GM12878 (cell line): Measurements from ENCODE around the gene EEF1G. TPM values are rescaled to one million over a fixed set of nuclear protein-coding genes. Genes with fewer than 3 reads are reported as not detected.

Source experiments
- ATAC-seq: fragments of 200-7000 bp; cut with Tn5 transposase; 3 replicates; pipeline ENCODE4 v1.9.1; 2020; ENCODE audit warnings: mild to moderate bottlenecking, moderate library complexity
- BruUV-seq: library from RNA; stranded (reverse); fragments of 400-500 nt; replicated peaks from 2 replicates; lab custom pipeline; 2021; lab: Mats Ljungman, UMichigan
- CTCF ChIA-PET: fragments of 300-600 bp; sonication (Branson Sonifier 250); formaldehyde crosslinking; extraction: SDS; loops from one replicate; lab custom pipeline; 2021; ENCODE audit warnings: inconsistent platforms; lab: Yijun Ruan, JAX
- POLR2A ChIA-PET: fragments of 350-600 bp; formaldehyde crosslinking; extraction: SDS; loops from one replicate; lab custom pipeline; 2021; ENCODE audit warnings: inconsistent platforms; lab: Charles Lee
- RAD21 ChIA-PET: fragments of 300-600 bp; sonication (Branson Sonifier 250); formaldehyde crosslinking; loops from one replicate; lab custom pipeline; 2023; ENCODE audit warnings: antibody characterized with exemption; ENCODE audit not compliant: unreplicated experiment; lab: Charles Lee
- SMC1A ChIA-PET: fragments of 300-600 bp; sonication (Branson Sonifier 250); formaldehyde crosslinking; loops from one replicate; lab custom pipeline; 2023; ENCODE audit not compliant: unreplicated experiment, uncharacterized antibody; lab: Charles Lee
- DNase-seq: peaks from one replicate; pipeline ENCODE4 v3.0.0-alpha.2; 2011; ENCODE audit warnings: low read depth, low spot score
- FAIRE-seq: peaks from 3 replicates; lab custom pipeline; 2011; peaks lifted over from hg19 to GRCh38; lab: Jason Lieb, UNC
- H2AFZ ChIP-seq: 2 replicates; pipeline ENCODE4 v1.6.0; 2011; ENCODE audit warnings: low read depth, low read length, control low read depth; ENCODE audit not compliant: control insufficient read depth
- H3K27ac ChIP-seq: 2 replicates; pipeline ENCODE4 v1.5.1; 2011; ENCODE audit warnings: control low read depth; ENCODE audit not compliant: control insufficient read depth, insufficient read depth
- H3K27me3 ChIP-seq, 2 experiments: replicated peaks in 1 of 2; 2 replicates each; pipeline versions ENCODE4 v1.6.0 to v1.6.1; 2011; ENCODE audit warnings: low read length in 1 of 2; ENCODE audit not compliant: control insufficient read depth in 2 of 2, insufficient read depth in 2 of 2
- H3K36me3 ChIP-seq, 2 experiments: 2 replicates each; pipeline ENCODE4 v1.5.1; 2011; ENCODE audit warnings: low read length in 1 of 2; ENCODE audit not compliant: control insufficient read depth in 2 of 2, insufficient read depth in 2 of 2
- H3K4me1 ChIP-seq: 2 replicates; pipeline ENCODE4 v1.6.1; 2011; ENCODE audit warnings: mild to moderate bottlenecking, low read length, moderate library complexity, mixed read lengths; ENCODE audit not compliant: control insufficient read depth, insufficient read depth
- H3K4me2 ChIP-seq: 2 replicates; pipeline ENCODE4 v1.6.0; 2011; ENCODE audit warnings: control low read depth; ENCODE audit not compliant: control insufficient read depth, insufficient read depth
- H3K4me3 ChIP-seq: fragments of 200-600 bp; sonication (generic); 2 replicates; pipeline ENCODE4 v1.5.1; 2016
- H3K79me2 ChIP-seq: 2 replicates; pipeline ENCODE4 v1.6.0; 2011; ENCODE audit warnings: low read length; ENCODE audit not compliant: control insufficient read depth, insufficient read depth
- H3K9ac ChIP-seq: 2 replicates; pipeline ENCODE4 v1.8.0; 2011; ENCODE audit warnings: low read length, control low read depth, mixed read lengths; ENCODE audit not compliant: control insufficient read depth, insufficient read depth
- H3K9me3 ChIP-seq: replicated peaks from 3 replicates; pipeline ENCODE4 v1.5.1; 2011; ENCODE audit warnings: mild to moderate bottlenecking, low read length; ENCODE audit not compliant: control insufficient read depth, insufficient read depth
- H4K20me1 ChIP-seq: 2 replicates; pipeline ENCODE4 v1.6.0; 2011; ENCODE audit not compliant: control insufficient read depth, insufficient read depth
- BMI1 ChIP-seq: fragments of 450-650 bp; IDR thresholded peaks from 2 replicates; pipeline ENCODE4 v1.6.1; 2016; ENCODE audit warnings: mild to moderate bottlenecking, moderate library complexity, borderline replicate concordance
- CEBPB ChIP-seq, 2 experiments: fragments of 150-350 bp in 1 of 2; IDR thresholded peaks; 2 replicates each; pipeline ENCODE4 v1.6.1; 2012 to 2014; ENCODE audit warnings: low read depth in 2 of 2, low read length in 2 of 2, borderline replicate concordance in 1 of 2, inconsistent platforms in 1 of 2
- E2F8 ChIP-seq: fragments of 450-650 bp; IDR thresholded peaks from 2 replicates; pipeline ENCODE4 v1.6.1; 2018; ENCODE audit warnings: mild to moderate bottlenecking, low read depth, moderate library complexity; ENCODE audit not compliant: partially characterized antibody
- GATAD2B ChIP-seq: fragments of 450-650 bp; conservative IDR thresholded peaks from 2 replicates; pipeline ENCODE4 v1.6.1; 2017; ENCODE audit warnings: low read depth, mild to moderate bottlenecking, moderate library complexity
- HDAC6 ChIP-seq: fragments of 200-600 bp; sonication (generic); IDR thresholded peaks from one replicate; pipeline ENCODE4 v1.8.0; 2017; ENCODE audit warnings: antibody characterized with exemption; ENCODE audit not compliant: unreplicated experiment
- IRF4 ChIP-seq: IDR thresholded peaks from 2 replicates; pipeline ENCODE4 v1.6.1; 2011; ENCODE audit warnings: low read depth, low read length
- MAX ChIP-seq: IDR thresholded peaks from 2 replicates; pipeline ENCODE4 v1.6.1; 2012; ENCODE audit warnings: low read depth, low read length, improper control_type of control experiment
- MEF2B ChIP-seq: fragments of 450-650 bp; IDR thresholded peaks from 2 replicates; pipeline ENCODE4 v1.6.1; 2018; ENCODE audit warnings: mild to moderate bottlenecking, moderate library complexity; ENCODE audit not compliant: partially characterized antibody, poor library complexity, severe bottlenecking
- NKRF ChIP-seq: fragments of 450-650 bp; conservative IDR thresholded peaks from 2 replicates; pipeline ENCODE4 v1.6.1; 2017; ENCODE audit warnings: mild to moderate bottlenecking, moderate library complexity
- PAX5 ChIP-seq: IDR thresholded peaks from 2 replicates; pipeline ENCODE4 v1.6.1; 2011; ENCODE audit warnings: low read depth, low read length, borderline replicate concordance
- PML ChIP-seq: IDR thresholded peaks from 2 replicates; pipeline ENCODE4 v1.6.1; 2012; ENCODE audit warnings: low read length, inconsistent platforms
- RB1 ChIP-seq: fragments of 450-650 bp; formaldehyde crosslinking; IDR thresholded peaks from 2 replicates; pipeline ENCODE4 v1.6.1; 2017; ENCODE audit warnings: mild to moderate bottlenecking, borderline replicate concordance
- RCOR1 ChIP-seq: conservative IDR thresholded peaks from 2 replicates; pipeline ENCODE4 v1.6.1; 2012; ENCODE audit warnings: low read depth, low read length, improper control_type of control experiment
- TARDBP ChIP-seq: IDR thresholded peaks from 2 replicates; pipeline ENCODE4 v1.6.1; 2016; ENCODE audit warnings: borderline replicate concordance
- TCF7 ChIP-seq: IDR thresholded peaks from 2 replicates; pipeline ENCODE4 v1.6.1; 2014; ENCODE audit warnings: antibody characterized with exemption, borderline replicate concordance
- ZBED1 ChIP-seq: IDR thresholded peaks from 2 replicates; pipeline ENCODE4 v1.6.1; 2016; ENCODE audit warnings: borderline replicate concordance
- WGBS: methylation state at CpG from one replicate; pipeline ENCODE4 v1.1.6; 2016; ENCODE audit warnings: low lambda C conversion rate; ENCODE audit not compliant: insufficient replicate concordance, insufficient coverage; ENCODE audit errors: missing lambda C conversion rate; 5-methylcytosine and 5-hydroxymethylcytosine counted together
- in situ Hi-C: fragments of 300-500 bp; cut with MboI; formaldehyde crosslinking; loops from 9 replicates; pipeline ENCODE4 v1.14.3; 2018; ENCODE audit warnings: mixed read lengths
- intact Hi-C: fragments of 100-400 bp; cut with micrococcal nuclease; formaldehyde crosslinking; loops from one replicate; pipeline ENCODE4 v1.14.2; 2022; ENCODE audit not compliant: unreplicated experiment
- polyA plus RNA-seq, 11 experiments: library from polyadenylated mRNA; depleted of rRNA in 4 of 11; unstranded in 6 of 11; stranded (reverse) in 5 of 11; fragments of >200 nt; fragmentation: Nextera tagmentation in 4 of 11; fragmentation: Illumina TruSeq in 1 of 11; extraction: Ambion mirVana in 4 of 11; extraction: Trizol in 1 of 11; gene quantifications; 1 replicate in 1 of 11; 2 replicates in 10 of 11; pipeline versions ENCODE4 v1.2.1 to v1.2.3, GENCODE V29; 2011 to 2016; ENCODE audit warnings: inconsistent platforms in 2 of 11, missing spikeins in 2 of 11, low read depth in 1 of 11
- total RNA-seq, 4 experiments: library from RNA; depleted of rRNA in 3 of 4; stranded (reverse); fragments of >200 nt in 3 of 4; fragmentation: Illumina TruSeq in 1 of 4; extraction: Trizol in 1 of 4; gene quantifications; 2 replicates each; pipeline versions ENCODE4 v1.2.1 to v1.2.3, GENCODE V29; 2013 to 2021

The EEF1G gene
- total and polyA plus RNA-seq, 10 of the 15 experiments (the other 5 are each of a cell fraction or from before 2014, with no cell fraction given): 850 to 2,739 (median 2,277) TPM

GRCh38 chr11:62601372-62602140 is 27.9 kb upstream of the EEF1G start, which contains the start of gene MTA2:
TSS of gene MTA2 (minus strand) at chr11:62601865. CDS start at chr11:62601450, 415 bp downstream.
- RAD21 ChIA-PET: interaction anchor here (0.7 to 3.9 kb wide), 11 partner anchors 10 to 207 kb away, joined by 3 to 36 read pairs (median 4); partner anchors contain the start of genes B3GAT3, C11orf98, CSKMT and EEF1G
- Histone ChIP-seq H4K20me1 (no peaks in the 10 kb centered on the region; the same call in 1 of the 2 replicates), H3K27me3 (no peaks in the 10 kb centered on the region), H3K79me2 (peaks cover 40% of the 10 kb centered on the region), H3K4me1 (peaks cover 19% of the 10 kb centered on the region), H2AFZ (peak within 1 kb of the TSS; percentile 25), H3K27ac (peak within 1 kb of the TSS; percentile 97), H3K36me3 (peaks cover 16 to 31% of the 10 kb centered on the region in 2 experiments), H3K4me3 (peak within 1 kb of the TSS; percentile 91), H3K4me2 (peak within 1 kb of the TSS; percentile 99), H3K9ac (peak within 1 kb of the TSS; percentile 99), H3K9me3 (no peaks in the 10 kb centered on the region)
- POLR2A ChIA-PET: interaction anchor here (0.6 to 2.4 kb wide), 22 partner anchors 9 to 254 kb away, joined by 3 to 30 read pairs (median 5); partner anchors contain the start of genes B3GAT3, C11orf98, CSKMT and EEF1G
- under 1% methylated on average over 79 of the region's 83 CpGs for WGBS
- DNase-seq (peak; percentile 87), FAIRE-seq (peak; percentile 97), ATAC-seq (peak; percentile 92)
- intact Hi-C loops: loop anchor here (5.0 kb wide), 2 partner anchors 106 to 126 kb away; partner anchors contain the start of genes BSCL2, GNG3, HNRNPUL2 and TTC9C
- no TSS peak for BruUV-seq
- SMC1A ChIA-PET: interaction anchor here (0.8 to 3.1 kb wide), 8 partner anchors 10 to 109 kb away, joined by 3 to 30 read pairs (median 5); partner anchors contain the start of genes B3GAT3, C11orf98 and TUT1
- CTCF ChIA-PET: interaction anchor here (0.7 to 2.7 kb wide), 7 partner anchors 10 to 207 kb away, joined by 3 to 27 read pairs (median 4); partner anchors contain the start of genes B3GAT3 and TUT1
- in situ Hi-C loops: no loop called here
- TF ChIP-seq PML (peak; percentile 50), MAX (peak; percentile 14; the same call in 1 of the 2 replicates), RCOR1 (no peak), ZBED1 (no peak), MEF2B (peak; percentile 12), HDAC6 (no peak), PAX5 (0 out of 2 replicates have a peak, but pooled peaks have one; percentile 6), TCF7 (no peak), BMI1 (no peak), CEBPB (IDR thresholded peaks at IDR 0.05; ENCODE audit: borderline replicate concordance in 1 of 2, low read depth in 2 of 2, low read length in 2 of 2) (no peak), RB1 (peak; percentile 30; the same call in 1 of the 2 replicates), E2F8 (no peak), GATAD2B (peak; percentile 81; the same call in 1 of the 2 replicates), IRF4 (no peak), TARDBP (no peak), NKRF (peak; percentile 83)
